GM18951 (cell line): ENCODE measurements around the gene SMAD6.

Source experiments
- POLR2A ChIP-seq: IDR thresholded peaks from 4 replicates; pipeline ENCODE4 v1.6.1; 2011; ENCODE audit warnings: mild to moderate bottlenecking; ENCODE audit not compliant: insufficient read length, insufficient read depth; ENCODE audit errors: extremely low read depth
- in situ Hi-C: fragments of 300-500 bp; cut with MboI; formaldehyde crosslinking; loops from one replicate; pipeline ENCODE4 v1.12.0; 2022; ENCODE audit warnings: low sequenced_read_pairs, mixed read lengths, inconsistent platforms; ENCODE audit not compliant: unreplicated experiment

Gene SMAD6

DNA sequence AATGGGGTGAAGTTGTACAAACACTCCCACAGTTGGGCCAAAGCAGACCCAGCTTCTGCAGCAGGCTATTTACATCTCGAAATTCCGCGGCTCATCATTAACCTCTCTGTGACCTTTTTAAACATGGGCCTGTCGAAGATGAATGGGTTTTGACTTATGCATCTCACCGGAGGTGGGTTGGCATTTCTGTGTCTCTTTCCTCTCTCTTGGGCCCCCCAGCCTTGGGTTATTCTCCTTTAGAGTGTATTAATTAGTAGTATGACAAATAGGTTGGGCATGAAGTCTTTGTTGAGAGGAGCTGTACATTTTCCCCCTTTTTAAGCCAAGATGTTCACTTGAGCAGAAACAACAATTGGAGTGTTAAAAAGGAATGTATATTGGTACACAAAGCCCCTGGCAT is 9.8 kb downstream of the SMAD6 start:
- TF ChIP-seq POLR2A: no peak
- in situ Hi-C loops: no loop called here

DNA sequence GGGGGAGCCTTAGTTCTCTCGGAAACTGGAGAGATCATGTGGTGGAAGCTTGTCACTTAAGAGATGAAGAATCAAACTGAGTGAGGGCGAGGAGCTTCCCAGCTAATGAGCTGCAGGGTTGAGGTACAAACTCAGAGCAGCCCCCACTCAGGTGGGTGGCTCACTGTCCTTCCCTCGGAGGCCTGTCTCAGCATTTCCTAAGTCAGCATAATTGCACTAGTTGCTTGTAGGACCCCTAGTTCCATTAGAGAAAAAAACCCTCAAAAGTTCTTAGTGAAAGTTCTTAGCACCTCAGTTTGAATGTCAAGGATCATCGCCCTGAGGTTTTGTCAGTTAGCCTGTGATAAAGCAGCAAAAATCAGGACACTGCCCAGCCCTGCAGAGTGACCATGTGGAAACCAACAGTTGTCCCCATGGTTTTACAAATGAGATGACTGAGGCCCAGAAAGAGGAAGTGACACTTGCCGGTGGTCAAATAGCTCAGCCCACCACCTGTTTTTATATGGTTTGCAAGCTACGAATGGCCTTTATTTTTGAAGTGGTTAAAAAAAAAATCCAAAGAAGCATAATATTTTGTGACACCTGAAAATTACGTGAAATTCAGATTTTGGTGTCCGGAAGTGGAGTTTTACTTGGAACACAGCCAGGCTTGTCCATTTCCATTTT is 11.9 kb downstream of the SMAD6 start:
- in situ Hi-C loops: no loop called here
- no peak for TF ChIP-seq POLR2A

DNA sequence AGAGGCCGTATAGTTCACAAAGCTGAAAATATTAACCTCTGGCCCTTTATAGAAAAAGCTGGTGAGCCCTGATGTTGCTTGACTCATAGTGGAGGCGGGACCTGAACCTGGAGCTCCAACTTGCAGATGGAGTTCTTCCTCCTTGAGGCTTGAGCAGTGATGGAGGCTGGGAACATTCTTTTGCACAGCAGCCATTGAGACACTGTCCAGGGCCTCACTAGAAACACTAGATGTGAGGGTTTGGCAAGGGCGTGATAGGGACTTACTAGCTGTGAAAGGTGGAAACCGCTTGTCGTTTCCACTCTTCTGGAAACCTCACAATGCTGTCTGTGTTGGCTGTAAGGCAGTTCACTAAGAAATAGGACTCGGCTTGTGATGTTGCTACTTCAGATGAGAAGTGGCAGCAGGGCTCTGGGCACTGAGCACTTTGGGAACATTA is 12.5 kb downstream of the SMAD6 start:
- in situ Hi-C loops: no loop called here
- TF ChIP-seq POLR2A: no peak

DNA sequence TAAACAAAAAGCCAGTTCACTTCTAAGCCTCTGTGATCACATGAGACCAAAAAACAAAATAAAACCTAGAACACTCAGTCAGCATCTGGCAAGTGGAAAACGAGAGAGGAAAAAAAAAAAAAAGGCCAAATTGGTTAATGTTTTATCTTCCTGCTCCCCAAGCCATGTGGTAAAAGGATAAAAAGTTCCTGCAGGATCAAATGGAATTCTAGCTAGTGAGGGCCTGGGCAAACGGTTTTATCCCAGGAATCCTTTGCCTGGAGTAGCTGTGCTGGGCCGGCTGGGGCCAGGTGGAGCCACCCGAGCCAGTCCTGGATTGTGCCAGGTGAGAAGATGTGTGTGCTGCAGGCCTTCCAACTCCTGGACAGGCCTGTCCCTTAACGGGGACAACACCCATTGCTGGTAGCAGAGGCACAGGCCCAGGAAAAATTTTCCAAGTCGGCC is 13.2 kb downstream of the SMAD6 start:
- TF ChIP-seq POLR2A: no peak
- in situ Hi-C loops: no loop called here

DNA sequence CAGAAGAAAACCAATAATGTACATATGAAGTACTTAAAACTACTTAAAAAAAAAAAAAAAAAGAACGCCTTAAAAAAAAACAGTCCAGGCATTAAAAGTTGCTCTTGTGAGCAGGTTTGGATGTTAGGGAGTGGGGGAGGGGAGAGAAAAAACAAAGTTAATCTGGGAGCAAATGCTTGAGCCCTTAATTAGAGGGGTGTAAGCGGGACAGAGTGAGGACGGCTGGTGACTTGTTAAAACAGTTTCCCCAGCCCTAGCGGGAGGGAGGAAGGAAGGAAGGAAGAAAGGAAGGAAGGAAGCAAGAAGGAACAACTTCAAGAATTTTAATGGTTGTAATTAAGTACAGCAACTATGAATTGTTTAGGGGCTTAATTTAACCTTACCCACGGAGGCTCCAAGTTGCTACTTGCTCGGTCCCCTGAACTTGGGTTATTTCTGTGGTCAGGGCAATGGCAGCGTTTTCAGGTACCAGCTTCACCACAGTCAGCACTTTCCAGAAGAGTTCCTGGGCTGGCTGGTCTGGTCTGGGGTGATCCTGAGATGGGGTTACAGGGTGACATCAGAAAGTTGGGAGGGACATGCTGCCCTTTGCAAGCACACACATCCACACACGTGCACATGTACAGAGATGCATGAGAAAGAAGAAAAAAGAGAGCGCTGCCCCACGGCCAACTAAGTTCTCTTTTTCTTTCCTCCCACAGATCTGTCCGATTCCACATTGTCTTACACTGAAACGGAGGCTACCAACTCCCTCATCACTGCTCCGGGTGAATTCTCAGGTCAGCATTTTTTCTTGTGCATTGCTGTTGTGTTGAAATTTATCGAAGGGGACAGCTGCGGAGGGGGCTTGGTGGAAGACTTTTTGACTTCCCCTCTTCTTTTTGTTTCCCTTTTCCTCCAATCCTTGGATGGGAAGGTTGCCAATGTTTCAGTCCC is 14.0 kb downstream of the SMAD6 start:
- TF ChIP-seq POLR2A: no peak
- in situ Hi-C loops: no loop called here

DNA sequence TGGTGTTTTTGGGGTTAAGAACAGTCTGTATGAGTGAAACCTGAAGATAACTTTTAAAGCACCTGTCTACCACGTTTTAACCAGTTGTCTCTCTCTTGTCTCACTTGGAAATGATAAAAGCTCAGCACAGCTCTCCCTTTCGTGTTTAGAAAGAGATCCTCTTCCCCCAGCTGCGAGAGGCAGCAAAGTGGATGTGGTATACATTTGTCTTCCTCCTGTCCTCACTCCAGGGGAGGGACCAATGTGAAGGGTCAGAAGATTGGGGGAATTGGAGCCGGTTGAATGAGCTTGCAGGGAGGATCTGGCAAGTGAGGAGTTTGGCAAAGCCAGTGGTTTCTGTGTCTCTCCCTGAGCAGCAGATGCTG is 14.6 kb downstream of the SMAD6 start:
- in situ Hi-C loops: no loop called here
- TF ChIP-seq POLR2A: no peak

DNA sequence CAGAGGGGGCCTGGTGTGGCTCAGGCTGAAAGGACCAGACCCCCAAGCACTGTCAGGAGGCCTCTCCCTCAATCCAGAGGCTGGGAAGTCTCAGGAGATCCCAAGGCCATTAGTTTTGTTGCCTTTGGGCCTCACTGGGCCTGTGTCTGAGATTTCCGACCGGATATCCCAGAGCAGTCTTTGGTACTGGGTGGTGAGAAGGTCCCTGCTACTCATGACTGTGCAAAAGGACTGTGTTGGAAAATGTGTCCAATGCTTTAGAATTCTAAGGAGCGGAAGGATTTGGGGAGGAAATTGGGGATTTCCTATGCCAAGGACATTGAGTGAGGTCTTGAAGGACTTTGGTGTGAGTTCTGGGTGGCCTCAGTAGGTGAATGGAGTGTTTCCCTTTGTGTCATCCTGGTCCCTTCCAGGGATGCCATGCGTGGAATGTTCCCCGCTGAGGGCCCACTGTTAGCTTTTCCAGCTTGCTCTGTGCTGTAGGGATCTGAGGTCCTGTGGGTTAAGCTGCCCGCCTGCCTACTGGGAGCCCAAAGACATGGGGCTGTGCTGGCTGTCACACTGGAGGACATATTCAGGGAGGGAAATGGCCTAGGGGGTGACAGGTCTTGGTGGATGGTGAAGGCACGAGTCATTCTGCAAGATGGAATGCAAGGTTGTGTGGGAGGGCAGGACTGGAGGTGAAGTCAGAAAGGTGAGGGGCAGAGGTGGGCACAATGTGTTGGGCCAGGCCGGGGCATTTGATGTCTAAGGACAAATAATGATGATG is 16.4 kb downstream of the SMAD6 start:
- no peak for TF ChIP-seq POLR2A
- in situ Hi-C loops: no loop called here

DNA sequence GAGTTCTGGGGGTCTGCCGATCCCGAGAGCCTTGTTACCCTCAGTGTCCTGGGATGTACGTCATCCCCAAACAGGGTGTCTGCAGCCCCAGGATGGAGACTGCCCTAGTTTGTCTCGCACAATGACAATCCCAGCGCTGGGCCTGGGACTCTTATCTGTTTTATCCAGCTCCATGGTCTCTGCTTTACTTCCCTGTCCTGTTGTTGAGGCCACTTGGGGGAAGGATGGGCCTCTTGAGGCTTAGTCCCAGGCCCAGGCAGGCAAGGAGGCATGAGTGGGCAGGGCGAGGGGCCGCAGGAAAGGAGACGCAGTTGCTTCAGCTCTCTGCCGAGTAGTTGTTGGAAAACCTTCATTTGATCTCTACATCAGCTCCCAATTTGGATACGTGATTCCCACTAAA is 17.4 kb downstream of the SMAD6 start:
- TF ChIP-seq POLR2A: no peak
- in situ Hi-C loops: no loop called here

DNA sequence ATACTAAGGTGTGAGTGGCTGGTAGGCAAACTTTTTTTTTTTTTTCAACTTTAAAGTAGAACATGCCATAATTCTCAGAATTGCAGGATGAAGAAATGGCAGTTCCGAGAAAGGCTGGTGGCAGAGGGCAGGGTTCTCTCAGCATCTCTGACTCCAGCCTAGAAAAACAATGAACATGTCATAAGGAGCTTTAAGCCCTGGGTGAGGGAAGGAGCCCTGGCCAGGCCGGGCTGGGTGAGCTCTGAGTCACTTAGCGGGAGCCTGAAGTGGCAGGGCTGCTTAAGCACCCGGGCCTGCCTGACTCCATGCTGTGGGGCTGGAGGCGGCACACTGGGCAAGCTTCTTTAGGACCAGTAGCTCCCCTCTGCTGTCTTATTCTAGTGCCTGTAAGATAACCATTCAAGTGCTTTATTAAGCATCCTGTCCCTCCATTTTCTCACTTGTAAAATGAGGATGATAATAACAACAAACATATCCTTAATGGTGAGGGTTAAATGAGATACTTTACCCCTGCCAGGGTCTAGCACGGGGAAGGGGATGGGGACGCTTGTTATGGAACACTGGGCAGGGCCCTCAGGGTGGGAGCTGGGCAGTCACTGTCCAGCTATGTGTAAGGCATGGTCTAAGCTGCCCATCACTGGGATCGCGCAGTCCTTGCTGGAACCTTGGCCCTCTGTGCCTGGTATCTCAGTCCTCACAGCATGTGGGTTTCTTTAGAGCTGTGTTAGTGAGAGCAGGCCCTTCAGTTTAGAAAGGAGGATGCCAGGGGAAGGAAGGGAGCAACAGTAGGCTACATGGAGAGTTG is 18.4 kb downstream of the SMAD6 start:
- no peak for TF ChIP-seq POLR2A

DNA sequence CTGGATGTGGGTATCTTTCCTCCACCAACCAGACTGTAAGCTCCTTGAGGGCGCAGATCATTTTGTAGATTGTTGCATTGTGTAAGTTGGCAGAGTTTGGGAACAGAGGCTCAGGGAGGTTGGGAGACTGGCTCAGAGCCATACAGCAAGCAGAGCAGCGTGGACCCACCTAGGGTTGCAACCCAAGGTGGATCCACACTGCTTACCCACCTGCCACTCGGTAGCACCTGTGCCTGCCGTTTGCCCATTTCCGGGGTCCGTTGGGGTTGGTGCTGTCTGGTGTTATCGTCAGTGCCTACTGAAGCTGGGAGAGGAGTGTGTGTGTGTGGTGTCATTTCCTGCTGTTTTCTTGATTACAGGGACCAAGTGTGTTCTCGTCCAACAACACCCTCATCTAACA is 19.0 kb downstream of the SMAD6 start:
- in situ Hi-C loops: no loop called here
- TF ChIP-seq POLR2A: no peak

More for the DNA sequence above, 18.4 kb downstream of the SMAD6 start:
- in situ Hi-C loops: no loop called here

DNA sequence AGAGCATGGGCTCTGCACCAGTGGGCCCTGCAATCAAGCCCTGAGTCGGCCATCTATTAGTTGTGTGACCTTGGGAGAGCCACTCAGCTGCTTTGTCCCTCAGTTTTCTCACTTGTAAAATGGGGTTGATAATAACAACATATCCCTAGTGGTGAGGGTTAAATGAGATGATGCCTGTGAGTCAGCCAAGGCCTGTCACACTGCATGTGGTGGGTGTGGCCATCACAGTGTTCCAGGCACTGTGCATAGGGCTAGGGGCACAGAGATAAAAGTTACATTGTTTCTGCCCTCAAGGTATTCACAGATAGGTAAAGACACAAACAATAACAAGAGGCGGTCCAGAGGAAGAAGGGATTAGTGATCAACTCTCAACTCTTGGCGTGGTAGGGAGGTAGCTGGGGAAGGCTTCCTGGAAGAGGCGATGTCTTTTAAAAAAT is 19.5 kb downstream of the SMAD6 start:
- TF ChIP-seq POLR2A: no peak
- in situ Hi-C loops: no loop called here

DNA sequence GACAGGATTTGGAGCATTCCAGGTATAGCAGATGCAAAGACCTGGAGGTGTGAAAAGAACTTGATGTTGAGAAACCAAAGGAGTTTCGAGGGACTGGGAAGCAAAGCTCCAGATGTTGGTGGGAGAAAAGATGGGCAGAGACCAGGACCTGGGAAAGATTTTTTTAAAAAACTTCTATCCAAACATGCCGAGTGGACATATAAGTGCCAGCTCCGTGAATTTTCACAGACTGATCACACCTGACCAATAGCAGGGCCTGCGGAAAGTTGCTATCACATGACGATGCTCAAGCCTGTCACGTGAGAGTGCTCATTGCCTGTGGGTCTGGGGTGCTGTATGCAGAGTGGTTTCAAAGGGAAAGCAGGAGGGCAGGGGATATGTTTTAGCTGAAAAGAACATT is 19.9 kb downstream of the SMAD6 start:
- TF ChIP-seq POLR2A: no peak
- in situ Hi-C loops: no loop called here
